Peyer's patch (tissue), 4 donors: ENCODE measurements around the gene ZNF668.

Experiments
- POLR2A ChIP-seq, 2 donors: fragments of 450-650 bp; IDR thresholded peaks; one replicate each; pipeline ENCODE4 v1.5.1; 2017; ENCODE audit warnings: antibody characterized with exemption in 2 of 2, mild to moderate bottlenecking in 2 of 2, moderate library complexity in 2 of 2
- TF ChIP-seq, protein P1 (sequence below), 6 experiments: fragments of 450-650 bp in 4 of 6; fragments of 200-600 bp in 2 of 6; sonication (generic) in 1 of 6; IDR thresholded peaks; one replicate each; pipeline ENCODE4 v1.5.1; 2017 to 2019; ENCODE audit warnings: antibody characterized with exemption in 6 of 6, mild to moderate bottlenecking in 3 of 6, moderate library complexity in 1 of 6

DNA sequence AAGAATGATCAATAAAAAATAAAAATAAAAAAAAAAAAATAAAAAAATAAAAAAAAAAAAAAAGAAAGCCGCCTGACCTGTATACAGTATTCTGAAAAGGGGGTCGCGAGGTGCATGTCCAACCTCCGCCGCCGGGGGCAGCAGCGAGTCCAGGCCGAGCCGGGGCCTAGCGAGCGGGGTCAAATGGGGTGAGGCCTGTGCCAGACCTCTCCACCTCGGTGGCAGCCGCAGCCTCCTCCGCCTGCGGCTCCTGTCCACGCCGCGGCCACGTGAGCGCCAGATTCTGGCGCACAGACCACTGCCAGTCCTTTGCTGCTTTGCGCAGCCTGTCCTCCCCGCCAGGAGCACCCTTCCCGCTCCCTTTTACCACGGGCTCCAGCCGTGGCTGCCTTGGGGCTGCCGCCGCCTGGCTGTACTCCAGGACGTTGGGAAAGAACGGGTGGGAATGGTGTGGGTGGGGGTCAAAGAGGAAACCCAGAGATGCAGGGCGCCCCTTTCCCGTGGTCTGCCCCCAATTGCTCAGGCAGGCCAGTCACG is 31.7 kb upstream of the ZNF668 start:
- no peak for TF ChIP-seq POLR2A (IDR thresholded peaks at IDR 0.05)
- TF ChIP-seq, protein P1, sequence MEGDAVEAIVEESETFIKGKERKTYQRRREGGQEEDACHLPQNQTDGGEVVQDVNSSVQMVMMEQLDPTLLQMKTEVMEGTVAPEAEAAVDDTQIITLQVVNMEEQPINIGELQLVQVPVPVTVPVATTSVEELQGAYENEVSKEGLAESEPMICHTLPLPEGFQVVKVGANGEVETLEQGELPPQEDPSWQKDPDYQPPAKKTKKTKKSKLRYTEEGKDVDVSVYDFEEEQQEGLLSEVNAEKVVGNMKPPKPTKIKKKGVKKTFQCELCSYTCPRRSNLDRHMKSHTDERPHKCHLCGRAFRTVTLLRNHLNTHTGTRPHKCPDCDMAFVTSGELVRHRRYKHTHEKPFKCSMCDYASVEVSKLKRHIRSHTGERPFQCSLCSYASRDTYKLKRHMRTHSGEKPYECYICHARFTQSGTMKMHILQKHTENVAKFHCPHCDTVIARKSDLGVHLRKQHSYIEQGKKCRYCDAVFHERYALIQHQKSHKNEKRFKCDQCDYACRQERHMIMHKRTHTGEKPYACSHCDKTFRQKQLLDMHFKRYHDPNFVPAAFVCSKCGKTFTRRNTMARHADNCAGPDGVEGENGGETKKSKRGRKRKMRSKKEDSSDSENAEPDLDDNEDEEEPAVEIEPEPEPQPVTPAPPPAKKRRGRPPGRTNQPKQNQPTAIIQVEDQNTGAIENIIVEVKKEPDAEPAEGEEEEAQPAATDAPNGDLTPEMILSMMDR (IDR thresholded peaks at IDR 0.05), result peak; percentile 76 to 86 (median 82)
